AG10803 (cell line): ENCODE measurements around the gene FNBP1.
"Not testable (repeated sequence)": the region's sequence is repeated elsewhere in the genome, so short reads cannot be mapped to it uniquely, and the experiment has no call there.

Experiments
- DNase-seq: peaks from one replicate; pipeline ENCODE4 v3.0.0; 2010; ENCODE audit warnings: low read depth
- H3K4me3 ChIP-seq: 2 replicates; pipeline ENCODE4 v1.5.1; 2011; ENCODE audit warnings: mild to moderate bottlenecking, low read length, control low read depth
- TF ChIP-seq, protein P1 (sequence below): conservative IDR thresholded peaks from 2 replicates; pipeline ENCODE4 v1.5.1; 2011; ENCODE audit warnings: mild to moderate bottlenecking, low read length, control low read depth, inconsistent platforms

FNBP1 gene

DNA sequence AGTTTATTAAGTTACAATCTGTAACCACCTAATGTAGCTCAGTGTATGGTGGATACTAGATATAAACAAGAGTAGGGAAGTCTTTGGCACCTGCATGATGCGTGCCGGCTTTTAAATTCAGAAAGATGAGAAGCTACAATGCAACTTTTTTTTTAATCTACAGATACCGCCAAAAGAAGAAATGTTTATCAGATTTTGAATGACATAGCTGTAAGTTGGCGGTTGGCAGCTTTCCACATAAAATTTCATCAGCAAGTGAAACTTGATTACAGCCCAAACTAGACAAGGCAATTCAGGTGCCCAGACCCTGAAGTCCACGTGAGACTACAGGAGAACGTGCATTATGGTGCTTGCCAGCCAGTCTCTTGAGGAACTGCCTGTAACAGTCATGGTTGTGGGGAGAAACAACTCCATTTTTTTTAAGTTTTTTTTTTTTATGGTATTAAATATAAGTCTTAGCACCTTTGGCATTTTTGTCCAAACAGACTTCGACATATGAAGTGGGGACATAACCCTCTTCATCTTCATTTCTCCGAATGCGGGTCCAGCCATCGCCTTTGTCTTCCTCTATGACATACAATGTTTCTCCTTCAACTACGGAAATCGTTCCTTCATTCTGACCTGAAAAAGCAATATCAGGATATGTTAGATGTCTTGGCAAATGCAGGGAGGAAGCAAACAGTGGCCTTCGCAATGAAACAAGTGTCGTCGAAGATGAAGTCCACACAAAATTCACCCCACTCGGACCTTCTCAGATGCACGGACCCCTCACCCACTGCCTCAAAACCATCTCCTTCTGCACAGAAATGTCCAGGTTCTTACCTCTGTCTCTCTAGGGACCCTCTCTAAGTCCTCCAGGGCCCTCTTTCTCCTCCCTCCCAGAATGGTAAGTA lies 147.4 kb downstream of the FNBP1 start:
- no peak overlapping the region for H3K4me3 ChIP-seq
- TF ChIP-seq, protein P1, sequence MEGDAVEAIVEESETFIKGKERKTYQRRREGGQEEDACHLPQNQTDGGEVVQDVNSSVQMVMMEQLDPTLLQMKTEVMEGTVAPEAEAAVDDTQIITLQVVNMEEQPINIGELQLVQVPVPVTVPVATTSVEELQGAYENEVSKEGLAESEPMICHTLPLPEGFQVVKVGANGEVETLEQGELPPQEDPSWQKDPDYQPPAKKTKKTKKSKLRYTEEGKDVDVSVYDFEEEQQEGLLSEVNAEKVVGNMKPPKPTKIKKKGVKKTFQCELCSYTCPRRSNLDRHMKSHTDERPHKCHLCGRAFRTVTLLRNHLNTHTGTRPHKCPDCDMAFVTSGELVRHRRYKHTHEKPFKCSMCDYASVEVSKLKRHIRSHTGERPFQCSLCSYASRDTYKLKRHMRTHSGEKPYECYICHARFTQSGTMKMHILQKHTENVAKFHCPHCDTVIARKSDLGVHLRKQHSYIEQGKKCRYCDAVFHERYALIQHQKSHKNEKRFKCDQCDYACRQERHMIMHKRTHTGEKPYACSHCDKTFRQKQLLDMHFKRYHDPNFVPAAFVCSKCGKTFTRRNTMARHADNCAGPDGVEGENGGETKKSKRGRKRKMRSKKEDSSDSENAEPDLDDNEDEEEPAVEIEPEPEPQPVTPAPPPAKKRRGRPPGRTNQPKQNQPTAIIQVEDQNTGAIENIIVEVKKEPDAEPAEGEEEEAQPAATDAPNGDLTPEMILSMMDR = no peak
- DNase-seq = no peak

DNA sequence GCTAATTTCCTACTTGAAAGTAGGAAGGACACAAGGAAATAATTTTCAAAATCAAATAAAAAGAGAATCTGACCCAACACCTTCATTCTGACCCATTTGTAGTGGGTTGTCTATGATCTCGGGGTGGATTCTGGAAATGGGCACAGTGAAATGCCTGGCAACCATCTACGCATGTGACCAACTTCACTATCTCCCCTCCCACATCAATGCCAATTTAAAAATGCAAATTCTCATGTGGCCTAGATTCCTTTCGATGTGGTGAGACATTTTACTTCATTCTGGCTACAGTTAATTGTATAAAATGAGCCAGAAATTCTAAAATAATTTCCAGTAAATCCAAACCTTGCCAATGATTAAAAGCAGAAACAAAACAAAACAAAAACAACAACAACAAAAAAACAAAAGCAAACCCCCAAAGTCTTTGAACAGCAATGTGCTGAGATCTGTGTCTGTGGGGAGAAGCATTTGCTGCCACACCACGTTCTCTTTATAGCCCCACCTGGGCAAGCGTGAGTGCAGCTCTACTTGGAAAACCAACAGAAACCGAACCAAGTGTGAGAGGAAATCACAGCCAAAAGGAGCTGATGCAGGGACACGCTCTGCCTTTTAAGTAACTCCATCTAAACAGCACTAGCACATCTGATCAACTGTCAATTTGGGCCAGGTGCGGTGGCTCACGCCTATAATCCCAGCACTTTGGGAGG lies 148.7 kb downstream of the FNBP1 start:
- TF ChIP-seq, protein P1 = no peak
- DNase-seq = no peak
- no peak overlapping the region for H3K4me3 ChIP-seq

DNA sequence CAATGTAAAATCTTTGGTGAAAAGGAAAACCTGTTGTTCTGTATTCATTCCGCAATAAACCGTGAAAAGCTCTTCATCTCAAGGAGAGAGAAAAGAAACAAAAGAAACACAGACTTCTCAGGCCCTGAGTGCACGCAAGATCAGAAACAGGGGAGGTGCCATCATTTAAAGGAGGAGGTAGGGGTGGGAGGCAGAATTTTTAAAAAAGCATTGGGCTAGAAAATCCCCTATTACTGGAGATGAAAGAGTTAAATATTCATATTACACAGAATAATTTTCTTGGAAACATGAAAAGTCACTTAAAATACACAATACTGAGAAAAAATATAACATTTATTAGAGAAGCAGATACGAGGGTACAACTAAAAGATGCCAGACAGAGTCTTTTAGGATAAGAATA lies 151.4 kb downstream of the FNBP1 start:
- H3K4me3 ChIP-seq = no peak overlapping the region
- TF ChIP-seq, protein P1 = no peak

DNA sequence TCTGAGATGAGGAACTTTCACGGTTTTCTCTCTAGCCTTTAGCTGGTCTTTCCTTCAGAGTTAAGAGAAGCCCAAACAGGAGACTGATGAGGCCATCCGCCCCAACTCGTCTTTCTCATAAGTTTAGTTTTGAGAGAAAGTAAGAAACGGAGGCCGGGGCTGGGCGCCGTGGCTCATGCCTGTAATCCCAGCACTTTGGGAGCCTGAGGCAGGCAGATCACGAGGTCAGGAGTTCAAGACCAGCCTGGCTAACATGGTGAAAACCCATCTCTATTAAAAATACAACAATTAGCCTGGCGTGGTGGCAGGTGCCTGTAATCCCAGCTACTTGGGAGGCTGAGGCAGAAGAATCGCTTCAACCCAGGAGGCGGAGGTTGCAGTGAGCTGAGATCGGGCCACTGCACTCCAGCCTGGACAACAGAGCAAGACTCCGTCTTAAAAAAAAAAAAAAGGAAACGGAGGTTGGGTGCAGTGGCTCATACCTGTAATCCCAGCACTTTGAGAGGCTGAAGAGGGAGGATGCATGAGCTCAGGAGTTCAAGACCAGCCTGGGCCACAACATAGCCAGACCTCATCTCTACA lies 152.2 kb downstream of the FNBP1 start:
- H3K4me3 ChIP-seq, DNase-seq: not testable (repeated sequence)

More for the DNA sequence above, 151.4 kb downstream of the FNBP1 start:
- DNase-seq = no peak

DNA sequence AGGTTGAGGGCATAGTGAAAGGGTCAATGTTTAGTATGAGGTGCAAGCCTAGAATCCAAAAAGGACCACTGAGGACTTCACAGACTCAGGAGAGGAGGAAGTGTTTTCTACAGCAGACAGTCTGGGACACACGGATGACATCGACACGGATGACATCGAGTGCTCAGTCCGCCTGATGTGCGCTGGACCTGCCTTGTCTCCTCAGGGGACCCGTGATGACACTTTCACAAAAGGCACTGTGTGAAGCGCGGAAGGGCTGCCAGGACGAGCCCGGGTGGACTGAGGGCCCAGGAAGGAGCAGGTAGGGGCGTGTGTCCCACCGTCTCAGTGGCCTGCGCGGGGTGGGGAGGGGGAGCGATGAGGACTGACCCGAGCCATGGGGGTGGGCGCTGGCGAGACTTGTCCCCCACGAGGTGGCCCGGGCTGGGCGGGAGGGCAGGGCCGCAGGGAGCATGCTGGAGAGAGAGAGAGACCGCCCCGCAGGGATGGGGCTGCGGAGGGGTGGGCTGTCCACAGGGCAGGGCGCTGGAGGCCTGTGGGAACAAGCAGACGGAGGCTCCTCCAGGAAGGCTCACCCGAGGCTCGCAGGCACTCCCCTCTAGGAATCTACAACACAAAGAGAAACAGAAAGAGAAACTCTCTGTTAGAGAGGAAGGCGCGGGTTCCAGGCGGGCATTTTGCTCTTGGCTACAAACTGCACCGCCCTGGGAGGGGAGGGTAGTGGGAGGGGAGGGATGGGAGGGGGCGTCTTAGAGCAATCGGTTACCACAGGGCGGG lies 152.9 kb downstream of the FNBP1 start:
- TF ChIP-seq, protein P1 = no peak
- no peak for DNase-seq
- no peak overlapping the region for H3K4me3 ChIP-seq

DNA sequence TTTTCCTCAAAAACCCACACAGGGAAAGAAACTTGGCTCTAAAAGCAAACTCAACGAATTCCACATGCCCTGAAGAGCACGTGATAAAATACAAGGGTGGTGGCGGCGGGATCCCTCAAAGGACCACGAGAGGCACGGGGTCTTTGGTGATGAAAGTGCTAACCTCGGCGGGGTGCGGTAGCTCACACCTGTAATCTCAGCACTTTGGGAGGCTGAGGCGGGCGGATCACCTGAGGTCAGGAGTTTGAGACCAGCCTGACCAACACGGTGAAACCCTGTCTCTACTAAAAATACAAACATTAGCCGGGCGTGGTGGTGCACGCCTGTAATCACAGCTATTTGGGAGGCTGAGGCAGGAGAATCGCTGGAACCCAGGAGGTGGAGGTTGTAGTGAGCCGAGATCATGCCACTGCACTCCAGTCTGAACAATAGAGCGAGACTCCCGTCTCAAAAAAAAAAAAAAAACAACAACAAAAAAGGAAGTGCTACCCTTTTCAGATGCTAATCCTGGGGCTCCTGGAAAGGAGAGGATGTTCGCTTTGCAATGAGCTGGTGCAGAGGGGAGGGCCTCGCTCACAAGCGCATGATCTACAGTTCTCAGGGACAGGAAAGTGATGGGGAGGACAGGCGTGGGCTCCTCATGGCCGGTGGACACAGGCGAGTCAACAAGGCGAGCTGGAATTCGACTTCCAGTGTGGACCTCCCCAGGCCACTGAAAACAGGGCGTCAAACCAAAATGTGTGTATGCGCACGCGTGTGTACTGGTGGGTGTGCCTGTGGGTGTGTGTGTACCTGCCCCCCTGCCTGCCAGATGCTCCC lies 153.7 kb downstream of the FNBP1 start:
- TF ChIP-seq, protein P1 = no peak
- no peak overlapping the region for H3K4me3 ChIP-seq
- no peak for DNase-seq
